Measurements from ENCODE around the gene TENT4A. TPM values are rescaled to one million over a fixed set of nuclear protein-coding genes. Genes with fewer than 3 reads are reported as not detected.

Gene TENT4A
- total RNA-seq, 1 experiment from 2014 or later, result 51.7 TPM

DNA sequence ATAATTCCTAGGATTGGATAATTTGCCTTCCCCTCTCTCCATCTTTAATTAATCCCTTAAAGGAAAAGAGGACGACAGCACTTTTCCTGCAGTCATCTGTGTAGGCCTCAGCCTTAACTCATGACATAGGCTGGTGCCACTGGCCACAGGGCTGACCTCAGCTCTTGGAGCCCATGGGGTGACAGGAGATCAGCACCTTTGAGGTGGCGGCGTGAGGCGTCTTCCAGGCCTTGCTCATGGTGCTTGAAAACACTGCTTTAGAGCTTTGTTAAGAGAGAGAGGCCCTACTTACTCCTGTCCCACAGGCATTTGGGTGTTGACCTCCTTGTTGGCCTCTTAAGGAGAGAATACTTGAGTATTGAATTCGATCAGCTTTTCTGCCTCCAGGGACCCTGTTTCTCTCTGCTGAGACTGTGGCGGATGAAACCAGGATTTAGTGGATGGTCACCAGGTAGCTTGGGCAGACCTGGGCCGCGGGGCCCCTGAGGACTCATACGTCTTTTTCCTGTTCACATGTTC, 23.4 kb downstream of the TENT4A start:
- H3K9me3 ChIP-seq (ENCODE audit: low read depth, low read length, poor library complexity, severe bottlenecking), result no peaks in the 10 kb centered on the region
- no peaks in the 10 kb centered on the region for H3K27me3 ChIP-seq (replicated peaks; ENCODE audit: insufficient read depth, low read depth, low read length, poor library complexity)
- TF ChIP-seq CTCF (conservative IDR thresholded peaks at IDR 0.05; ENCODE audit: low read depth, low read length), result no peak
- no peak for TF ChIP-seq EZH2 (IDR thresholded peaks at IDR 0.05; ENCODE audit: borderline replicate concordance, low read depth, low read length, poor library complexity, severe bottlenecking)
- CTCF ChIA-PET, result no interaction called here
- BruUV-seq (replicated peaks), result no TSS peak
- no peak overlapping the region for H3K27ac ChIP-seq (ENCODE audit: low read depth, low read length, poor library complexity, severe bottlenecking)
- H3K4me3 ChIP-seq (ENCODE audit: low read depth, low read length, poor library complexity, severe bottlenecking), result no peak overlapping the region
- H3K4me1 ChIP-seq (ENCODE audit: insufficient read depth, low read length, poor library complexity, severe bottlenecking), result peaks cover 19% of the 10 kb centered on the region
- intact Hi-C loops (cut with micrococcal nuclease; ENCODE audit: unreplicated experiment), result no loop called here
- peaks cover 24% of the 10 kb centered on the region for H3K36me3 ChIP-seq (ENCODE audit: insufficient read depth, low read length, poor library complexity, severe bottlenecking)
- POLR2A ChIA-PET (ENCODE audit: low non-redundant PET), result no interaction called here
- DNase-seq (ENCODE audit: low spot score), result no peak

DNA sequence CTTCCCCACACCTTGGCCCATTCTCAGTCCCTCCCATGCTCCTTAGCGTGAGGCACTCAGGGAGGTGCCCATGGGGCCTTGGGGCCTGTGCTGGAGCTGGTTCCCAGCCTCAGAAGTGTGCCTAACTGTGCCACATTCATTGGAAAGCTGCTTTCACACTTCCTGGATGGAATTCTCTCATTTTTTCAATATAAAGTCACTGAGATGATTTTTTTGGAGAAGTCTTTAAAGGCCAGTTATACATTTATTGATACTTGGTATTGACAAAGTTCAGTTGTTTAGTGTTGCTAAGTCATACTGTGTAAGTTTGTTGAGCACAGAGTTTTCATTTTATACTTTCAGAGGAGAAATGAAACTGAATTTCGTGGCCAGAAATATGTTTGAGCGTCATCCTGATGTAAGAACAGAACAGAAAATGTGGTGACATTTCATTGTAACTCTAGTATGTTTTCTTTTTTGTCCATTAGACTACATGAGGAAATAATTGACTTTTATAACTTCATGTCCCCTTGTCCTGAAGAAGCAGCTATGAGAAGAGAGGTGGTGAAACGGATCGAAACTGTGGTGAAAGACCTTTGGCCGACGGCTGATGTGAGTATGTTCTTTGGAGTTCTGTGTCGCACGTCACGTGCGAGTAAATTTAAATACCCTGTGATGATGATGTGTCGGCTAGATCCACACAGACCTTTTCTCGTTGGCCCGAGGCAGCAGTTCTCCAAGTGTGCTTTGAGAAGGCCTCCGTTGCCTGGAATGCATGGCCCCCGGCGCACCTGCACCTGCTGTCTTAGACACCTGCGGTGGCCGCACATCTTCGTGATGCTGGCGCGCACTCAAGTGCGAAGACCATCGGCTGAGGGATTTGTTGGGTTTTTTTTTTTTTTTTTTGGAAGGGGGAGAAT, 24.1 kb downstream of the TENT4A start:
- Histone ChIP-seq H3K27me3 (replicated peaks; ENCODE audit: insufficient read depth, low read depth, low read length, poor library complexity) (no peaks in the 10 kb centered on the region), H3K9me3 (ENCODE audit: low read depth, low read length, poor library complexity, severe bottlenecking) (no peaks in the 10 kb centered on the region), H3K4me1 (ENCODE audit: insufficient read depth, low read length, poor library complexity, severe bottlenecking) (peaks cover 12% of the 10 kb centered on the region), H3K27ac (ENCODE audit: low read depth, low read length, poor library complexity, severe bottlenecking) (no peak overlapping the region), H3K4me3 (ENCODE audit: low read depth, low read length, poor library complexity, severe bottlenecking) (no peak overlapping the region), H3K36me3 (ENCODE audit: insufficient read depth, low read length, poor library complexity, severe bottlenecking) (peaks cover 27% of the 10 kb centered on the region)
- no peak for TF ChIP-seq CTCF (conservative IDR thresholded peaks at IDR 0.05; ENCODE audit: low read depth, low read length)
- TF ChIP-seq EZH2 (IDR thresholded peaks at IDR 0.05; ENCODE audit: borderline replicate concordance, low read depth, low read length, poor library complexity, severe bottlenecking), result no peak
- DNase-seq (ENCODE audit: low spot score), result no peak
- BruUV-seq (replicated peaks), result no TSS peak
- intact Hi-C loops (cut with micrococcal nuclease; ENCODE audit: unreplicated experiment), result no loop called here
- CTCF ChIA-PET, result no interaction called here
- POLR2A ChIA-PET (ENCODE audit: low non-redundant PET), result no interaction called here

DNA sequence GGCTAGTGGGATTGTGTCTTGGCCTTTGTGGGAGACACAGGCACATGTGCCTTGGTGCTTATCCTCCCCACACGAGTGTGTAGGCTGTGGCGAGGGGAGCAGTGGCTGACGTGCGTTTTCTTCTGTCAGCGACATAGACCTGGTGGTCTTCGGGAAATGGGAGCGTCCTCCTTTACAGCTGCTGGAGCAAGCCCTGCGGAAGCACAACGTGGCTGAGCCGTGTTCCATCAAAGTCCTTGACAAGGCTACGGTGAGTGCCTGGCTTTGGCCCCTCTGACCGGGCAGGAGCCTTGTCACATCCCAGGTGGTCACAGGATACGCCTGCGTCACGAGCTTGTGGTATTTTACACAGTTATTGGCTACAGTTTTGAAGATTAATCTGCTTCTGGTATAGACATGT, 26.4 kb downstream of the TENT4A start:
- peaks cover 33% of the 10 kb centered on the region for H3K36me3 ChIP-seq (ENCODE audit: insufficient read depth, low read length, poor library complexity, severe bottlenecking)
- CTCF ChIA-PET, result no interaction called here
- BruUV-seq (replicated peaks), result no TSS peak
- no peak for TF ChIP-seq EZH2 (IDR thresholded peaks at IDR 0.05; ENCODE audit: borderline replicate concordance, low read depth, low read length, poor library complexity, severe bottlenecking)
- no peak for TF ChIP-seq CTCF (conservative IDR thresholded peaks at IDR 0.05; ENCODE audit: low read depth, low read length)
- no peak overlapping the region for H3K27ac ChIP-seq (ENCODE audit: low read depth, low read length, poor library complexity, severe bottlenecking)
- no peaks in the 10 kb centered on the region for H3K9me3 ChIP-seq (ENCODE audit: low read depth, low read length, poor library complexity, severe bottlenecking)
- H3K4me3 ChIP-seq (ENCODE audit: low read depth, low read length, poor library complexity, severe bottlenecking), result no peak overlapping the region
- H3K4me1 ChIP-seq (ENCODE audit: insufficient read depth, low read length, poor library complexity, severe bottlenecking), result peaks cover 15% of the 10 kb centered on the region
- no peaks in the 10 kb centered on the region for H3K27me3 ChIP-seq (replicated peaks; ENCODE audit: insufficient read depth, low read depth, low read length, poor library complexity)
- DNase-seq (ENCODE audit: low spot score), result no peak
- POLR2A ChIA-PET (ENCODE audit: low non-redundant PET), result no interaction called here
- intact Hi-C loops (cut with micrococcal nuclease; ENCODE audit: unreplicated experiment), result loop anchor here (10.0 kb wide), 2 partner anchors 445 to 1245 kb away; no protein-coding TSS in a partner anchor
